GM04503 (cell line): Measurements from ENCODE around the gene TRPM8.

Source experiments
- DNase-seq: peaks from one replicate; pipeline ENCODE4 v3.0.0-alpha.2; 2012; ENCODE audit warnings: low read depth

The TRPM8 gene

DNA sequence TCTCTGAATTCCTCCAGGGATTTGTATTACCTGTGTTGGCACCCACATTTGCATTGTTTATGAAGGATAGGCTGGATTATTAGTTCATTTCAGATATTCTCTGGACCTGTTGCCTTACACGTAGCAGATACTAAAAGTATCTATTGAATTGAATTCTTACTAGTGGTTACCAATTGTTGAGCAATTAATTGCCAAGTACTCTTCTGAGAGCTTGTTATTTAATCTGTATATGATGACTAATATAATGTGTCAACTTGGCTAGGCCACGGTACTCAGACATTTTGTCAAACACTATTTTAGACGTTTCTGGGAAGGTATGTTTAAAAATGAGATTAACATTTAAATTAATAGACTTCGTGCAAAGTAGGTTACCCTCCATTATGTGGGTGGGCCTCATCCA is 130.9 kb downstream of the TRPM8 start:
- DNase-seq: no peak

DNA sequence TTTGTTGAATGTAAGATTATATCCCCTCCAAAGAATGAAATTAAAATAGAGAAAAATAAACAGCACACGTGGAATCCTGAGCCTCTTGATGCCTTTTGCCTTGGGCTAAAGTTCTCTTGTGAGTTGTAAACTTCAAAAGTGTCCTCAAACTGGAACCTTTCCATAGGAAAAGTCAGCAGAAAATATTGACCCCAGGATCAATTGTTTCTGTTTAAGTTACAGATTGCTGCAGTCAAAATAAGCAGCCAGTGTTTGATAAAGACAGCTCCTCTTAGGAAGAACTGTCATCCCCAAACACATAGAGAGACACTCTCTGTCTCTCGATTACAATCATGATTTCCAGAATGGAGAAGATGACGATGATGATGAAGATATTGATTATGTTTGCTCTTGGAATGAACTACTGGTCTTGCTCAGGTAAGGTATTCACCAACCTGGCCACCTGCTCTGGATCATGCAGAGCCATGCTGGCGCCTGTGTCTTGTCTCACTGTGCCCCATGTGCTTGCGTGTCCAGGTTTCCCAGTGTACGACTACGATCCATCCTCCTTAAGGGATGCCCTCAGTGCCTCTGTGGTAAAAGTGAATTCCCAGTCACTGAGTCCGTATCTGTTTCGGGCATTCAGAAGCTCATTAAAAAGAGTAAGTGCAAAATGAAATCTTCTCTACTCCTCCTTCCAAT is 133.4 kb downstream of the TRPM8 start, which contains the start of gene SPP2:
TSS of gene SPP2 (plus strand) at position 248 of the 681 bp plus-strand sequence. CDS start at position 333, 85 bp downstream.
- DNase-seq: no peak

DNA sequence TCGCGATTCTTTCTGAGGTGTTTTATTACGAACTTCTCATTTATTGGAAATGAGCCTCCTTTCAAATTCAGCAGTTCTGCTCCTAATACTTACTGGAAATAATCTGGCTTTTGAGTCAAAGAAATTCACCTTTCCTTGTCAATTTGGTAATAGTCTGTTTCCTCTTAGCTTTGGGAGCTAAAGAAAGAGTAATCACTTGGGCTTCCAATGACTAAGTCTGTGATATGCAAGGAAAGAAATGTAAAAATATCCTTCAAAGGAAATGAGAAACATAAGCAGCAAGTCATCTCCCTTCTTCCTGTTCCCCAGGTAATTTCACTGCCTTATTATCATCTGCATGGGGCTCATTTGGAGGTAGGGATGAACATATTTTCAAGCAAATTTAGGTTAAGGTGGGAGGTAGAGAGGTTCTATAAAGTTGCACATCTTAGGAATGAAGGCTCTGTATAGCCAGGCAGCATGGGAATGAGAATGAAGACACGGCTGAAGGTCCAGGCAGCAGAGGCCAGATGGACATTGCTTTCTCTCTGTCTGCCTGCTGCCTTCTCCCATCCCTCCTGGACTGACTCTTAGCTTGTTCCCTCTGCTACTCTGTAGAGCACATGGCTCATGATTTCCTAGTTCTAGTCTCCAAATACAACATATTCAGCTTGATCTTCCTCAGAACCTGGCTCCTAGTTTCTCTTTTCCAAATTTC is 134.3 kb downstream of the TRPM8 start:
- no peak for DNase-seq

GRCh38 chr2:234058881-234059280 is 141.7 kb downstream of the TRPM8 start:
- DNase-seq: no peak

DNA sequence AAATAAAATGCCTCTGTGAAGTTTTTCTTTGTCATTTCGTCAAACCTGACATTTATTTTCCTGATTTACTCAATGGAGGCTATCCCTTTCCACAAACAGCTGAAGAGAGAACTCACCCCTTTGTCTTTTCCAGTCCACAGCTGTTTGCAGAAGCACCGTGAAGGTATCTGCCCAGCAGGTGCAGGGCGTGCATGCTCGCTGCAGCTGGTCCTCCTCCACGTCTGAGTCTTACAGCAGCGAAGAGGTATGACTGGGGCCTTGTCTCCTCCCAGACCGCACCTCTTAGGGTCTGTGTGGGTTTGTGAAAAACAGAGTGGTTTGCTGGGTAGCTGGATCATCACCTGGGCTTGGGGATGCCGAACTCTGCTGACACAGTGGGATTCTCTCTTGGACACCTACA is 143.1 kb downstream of the TRPM8 start:
- DNase-seq: no peak

DNA sequence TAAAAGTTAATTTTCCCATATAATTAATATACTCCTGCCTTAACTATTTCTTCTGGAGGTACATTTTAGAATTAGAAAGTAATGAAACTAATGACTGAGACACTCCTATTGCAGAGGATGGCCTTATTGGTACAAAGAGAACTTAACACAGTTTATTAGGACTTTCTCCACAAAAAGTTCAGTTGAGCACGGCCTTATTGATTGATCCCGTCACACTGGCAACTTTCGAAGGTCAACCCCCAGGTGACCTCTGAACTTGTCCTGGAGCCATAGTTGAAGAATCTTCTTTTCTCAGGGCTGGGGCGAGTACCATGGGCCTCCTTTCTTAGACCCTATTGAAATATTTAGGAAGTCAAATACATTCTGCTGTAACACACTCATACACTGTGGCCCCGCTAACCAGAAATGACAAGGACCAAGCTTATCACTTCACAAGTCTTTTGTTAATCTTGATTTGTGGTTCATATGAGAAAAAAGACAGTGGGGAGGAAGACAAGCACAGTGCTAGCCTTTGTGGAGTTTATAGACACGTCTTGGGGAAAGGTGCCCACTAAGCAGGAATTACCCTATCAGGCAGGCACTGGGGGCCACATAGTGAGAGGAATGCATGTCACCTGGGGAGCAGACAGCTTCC is 144.6 kb downstream of the TRPM8 start:
- DNase-seq: no peak

DNA sequence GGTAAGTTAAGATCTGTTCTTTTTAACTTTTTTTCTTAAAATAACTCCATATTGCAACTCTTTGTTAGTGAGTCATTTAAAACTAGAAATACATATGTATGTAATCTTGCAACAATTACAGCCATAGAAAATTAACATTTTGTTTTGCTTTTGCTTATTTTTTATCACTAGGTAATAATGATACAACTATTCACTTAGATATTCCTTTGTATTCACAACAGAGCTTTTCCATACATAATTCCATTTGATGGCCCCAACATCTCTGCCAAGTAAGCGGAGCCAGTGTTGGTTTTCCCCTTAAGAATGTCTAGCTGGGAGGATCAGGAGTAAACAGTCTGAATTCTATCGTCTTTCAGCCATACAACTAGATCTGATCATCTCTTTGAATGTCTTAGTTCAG is 149.4 kb downstream of the TRPM8 start:
- DNase-seq: no peak
